NCI-H2227 (cell line): ENCODE data around the gene COQ8A.
"Not testable (repeated sequence)": the region's sequence is repeated elsewhere in the genome, so short reads cannot be mapped to it uniquely, and the experiment has no call there.

Experiments
- DNase-seq: peaks from one replicate; lab custom pipeline; 2025; ENCODE audit not compliant: unreplicated experiment; lab: John Stamatoyannopoulos, UW

The COQ8A gene

GRCh38 chr1:226983247-226983991 lies 43.3 kb downstream of the COQ8A start:
- DNase-seq, result no peak

DNA sequence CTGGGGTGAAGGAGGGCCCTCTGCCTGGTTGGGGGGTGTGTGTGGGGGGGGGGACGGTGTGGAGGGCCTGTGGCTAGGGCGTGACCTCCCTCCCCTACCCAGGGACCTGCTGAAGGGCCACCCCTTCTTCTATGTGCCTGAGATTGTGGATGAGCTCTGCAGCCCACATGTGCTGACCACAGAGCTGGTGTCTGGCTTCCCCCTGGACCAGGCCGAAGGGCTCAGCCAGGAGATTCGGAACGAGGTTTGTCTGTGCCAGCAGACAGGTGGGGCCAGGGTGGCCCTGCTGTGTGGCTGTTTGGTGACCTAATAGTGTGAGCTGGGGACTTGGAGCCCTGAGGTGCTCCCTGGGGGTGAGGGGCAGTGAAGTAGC lies 43.9 kb downstream of the COQ8A start:
- DNase-seq, result no peak

DNA sequence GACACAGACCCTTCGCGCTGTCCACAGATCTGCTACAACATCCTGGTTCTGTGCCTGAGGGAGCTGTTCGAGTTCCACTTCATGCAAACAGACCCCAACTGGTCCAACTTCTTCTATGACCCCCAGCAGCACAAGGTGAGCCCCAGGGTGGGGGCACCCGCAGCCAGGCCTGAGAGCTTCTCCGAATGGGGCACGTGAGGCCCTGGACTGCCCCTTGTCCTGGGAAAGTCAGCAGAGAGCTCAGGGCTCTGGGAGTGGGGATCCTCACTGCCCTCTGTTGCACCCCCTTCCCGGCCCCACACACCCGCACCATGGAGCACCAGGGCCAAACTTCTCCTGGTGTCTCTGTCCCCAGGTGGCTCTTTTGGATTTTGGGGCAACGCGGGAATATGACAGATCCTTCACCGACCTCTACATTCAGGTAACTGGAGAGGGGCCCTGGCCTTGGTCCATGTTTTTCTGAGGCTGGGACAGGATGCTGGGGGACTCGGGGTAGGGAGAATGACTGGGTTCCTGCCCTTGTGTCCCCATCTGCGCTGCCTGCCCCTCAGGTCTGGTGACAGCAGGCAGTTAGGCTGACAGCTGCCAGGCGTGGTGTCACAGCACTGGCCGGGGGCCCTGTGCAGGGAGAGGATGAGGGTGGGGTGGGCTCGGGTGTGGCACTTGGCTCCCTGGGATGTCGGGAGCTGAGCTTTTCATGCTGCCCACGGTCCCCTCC lies 44.6 kb downstream of the COQ8A start:
- no peak for DNase-seq

DNA sequence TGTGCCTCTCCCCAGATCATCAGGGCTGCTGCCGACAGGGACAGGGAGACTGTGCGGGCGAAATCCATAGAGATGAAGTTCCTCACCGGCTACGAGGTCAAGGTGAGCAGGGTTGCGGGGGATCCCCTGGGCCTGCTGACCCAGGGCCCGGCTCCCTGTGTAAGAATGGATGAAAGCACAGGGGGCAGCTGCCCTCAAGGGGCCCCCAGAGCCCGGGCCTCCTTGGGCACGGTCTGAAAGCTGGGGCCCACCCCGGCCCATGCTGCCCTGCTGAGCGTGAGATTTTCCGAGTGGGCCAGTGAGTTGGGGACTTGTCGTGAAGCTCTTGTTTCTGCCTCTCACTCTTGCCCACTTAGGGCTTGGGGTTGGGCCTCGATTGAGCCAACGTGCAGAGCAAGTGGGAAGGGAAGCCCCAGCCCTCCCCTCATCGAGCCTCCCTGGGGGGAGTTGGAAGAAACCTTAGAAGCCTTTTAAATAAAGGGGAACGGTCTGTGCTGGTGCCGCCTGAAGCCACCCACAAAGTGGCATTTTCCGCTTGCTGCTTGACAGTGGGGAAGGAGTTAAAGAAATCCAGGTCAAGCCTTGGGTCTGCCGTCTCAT lies 45.2 kb downstream of the COQ8A start:
- DNase-seq, result no peak

DNA sequence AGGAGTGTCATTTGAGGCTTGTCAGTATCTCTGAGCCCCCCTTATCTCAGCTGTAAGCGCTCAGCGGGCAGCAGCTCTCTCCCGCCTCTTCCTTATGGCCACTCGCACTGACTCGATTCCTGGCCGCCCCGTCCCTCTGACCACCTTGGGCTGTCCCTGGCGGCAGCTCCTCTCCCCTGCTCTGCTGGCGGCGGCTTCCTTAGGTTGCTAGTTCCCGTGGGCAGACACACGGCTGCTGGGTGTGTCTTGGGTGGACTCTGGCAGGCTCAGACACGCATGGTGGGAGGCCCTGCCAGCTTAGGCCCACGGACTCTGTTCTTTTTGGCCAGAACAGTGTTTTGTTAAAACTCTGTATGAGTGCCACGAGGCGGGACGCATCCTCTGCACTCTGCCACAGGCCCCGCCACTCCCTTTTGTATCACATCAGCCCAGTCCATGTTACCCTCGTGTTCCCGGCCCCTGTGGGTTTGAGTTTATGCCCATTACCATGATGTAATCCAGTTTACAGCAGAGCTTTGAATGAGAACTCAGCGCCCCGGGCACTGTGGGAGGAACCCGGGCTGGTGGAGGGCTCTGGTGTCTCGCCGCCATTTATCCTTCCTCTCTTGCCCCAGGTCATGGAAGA lies 45.9 kb downstream of the COQ8A start:
- no peak for DNase-seq

GRCh38 chr1:226986496-226987178 lies 46.5 kb downstream of the COQ8A start:
- DNase-seq, result no peak

DNA sequence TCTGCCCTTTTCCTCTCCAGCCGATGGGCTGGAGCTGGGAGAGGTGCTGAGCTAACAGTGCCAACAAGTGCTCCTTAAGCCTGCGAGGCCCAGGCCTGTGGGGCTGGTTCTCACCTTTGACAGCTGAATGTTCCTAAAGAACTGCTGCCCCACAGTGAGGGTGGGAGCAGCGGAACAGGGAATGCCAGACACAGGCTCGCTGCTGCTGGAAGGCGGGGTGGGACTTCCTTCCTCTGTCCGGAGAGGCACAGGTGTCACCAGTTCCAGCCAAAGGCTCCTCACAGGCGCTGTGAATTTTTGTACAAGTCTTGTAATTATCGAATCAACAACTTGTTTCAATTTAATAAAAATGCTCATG lies 47.1 kb downstream of the COQ8A start:
- DNase-seq, result no peak

GRCh38 chr1:226987623-226988333 lies 47.7 kb downstream of the COQ8A start:
- DNase-seq, result no peak

DNA sequence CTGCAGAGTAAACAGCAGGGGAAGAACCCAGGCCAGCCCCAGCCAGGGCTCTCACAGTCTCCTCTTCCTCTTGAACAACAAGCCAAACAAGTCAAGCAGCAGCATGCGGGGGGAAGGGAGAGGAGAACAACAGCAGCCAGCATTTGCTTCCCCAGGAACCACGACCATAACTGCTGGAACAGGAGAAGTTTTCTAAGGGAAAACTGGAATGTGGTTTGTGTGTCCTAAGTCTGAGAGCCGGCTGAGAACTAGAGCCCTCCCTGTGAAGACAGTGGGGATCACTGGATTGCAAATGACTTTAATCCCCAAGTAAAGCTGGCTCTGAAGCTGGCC lies 48.2 kb downstream of the COQ8A start:
- DNase-seq, result no peak

DNA sequence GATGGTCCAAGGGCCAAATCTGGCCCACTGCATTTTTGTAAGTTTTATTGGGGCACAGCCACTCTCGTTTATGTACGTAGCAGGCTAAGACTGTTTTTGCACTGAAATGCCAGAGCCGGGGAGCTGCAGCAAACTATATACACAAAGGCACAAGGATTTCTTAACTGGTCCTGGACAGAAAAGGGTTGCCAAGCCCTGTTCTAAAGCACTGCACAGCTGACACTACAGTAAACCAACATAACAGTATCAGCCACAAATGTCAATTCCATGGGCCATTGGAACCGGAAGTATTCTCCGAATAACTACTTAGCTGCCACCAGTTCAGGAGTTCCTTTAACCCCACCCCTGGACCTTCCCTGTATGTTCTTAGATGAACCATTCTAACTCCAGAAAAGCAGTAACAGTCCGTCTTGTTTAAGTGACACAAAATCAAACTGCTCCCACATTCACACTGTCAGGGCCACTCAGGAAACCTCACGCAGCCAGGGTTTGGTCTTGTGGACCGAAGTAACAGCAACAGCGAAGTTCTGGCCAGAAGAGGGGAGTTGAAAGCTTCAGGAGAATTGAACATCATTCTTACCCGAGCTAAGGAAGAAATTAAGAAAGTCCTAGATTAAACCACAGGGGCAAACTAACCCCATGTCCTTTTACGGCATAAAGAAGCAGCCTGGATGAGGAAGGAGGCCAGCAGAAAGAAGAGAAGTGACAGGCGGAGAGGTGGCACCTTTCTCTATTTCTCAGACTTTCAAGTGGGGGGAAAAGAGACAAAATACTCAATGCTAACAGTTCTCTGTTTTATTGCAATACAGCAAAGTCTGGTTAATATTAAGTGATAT lies 49.2 kb downstream of the COQ8A start:
- no peak for DNase-seq

- DNase-seq, result peak; percentile 41
Observed at GRCh38 chr1:226990133-226990716, 50.1 kb downstream of the COQ8A start.

DNA sequence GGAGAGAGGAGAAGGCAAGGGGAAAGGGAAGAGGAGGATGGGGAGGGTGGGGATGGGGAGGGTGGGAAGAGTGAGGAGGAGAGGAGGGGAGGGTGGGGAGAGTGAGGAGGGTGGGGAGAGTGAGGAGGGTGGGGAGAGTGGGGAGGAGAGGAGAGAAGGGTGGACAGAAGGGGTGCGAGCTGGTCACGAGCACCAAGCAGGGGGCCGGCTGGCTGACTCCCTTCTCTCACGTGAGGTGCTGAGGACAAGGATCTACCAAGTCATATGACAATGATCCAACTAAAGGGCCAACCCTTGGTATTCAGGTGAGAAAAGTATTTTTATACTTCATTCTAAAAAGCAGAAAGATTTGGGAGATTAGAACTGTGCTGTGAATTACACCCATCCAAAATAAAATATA lies 51.8 kb downstream of the COQ8A start:
- DNase-seq, result no peak

GRCh38 chr1:226993814-226994585 lies 53.9 kb downstream of the COQ8A start:
- DNase-seq, result no peak

DNA sequence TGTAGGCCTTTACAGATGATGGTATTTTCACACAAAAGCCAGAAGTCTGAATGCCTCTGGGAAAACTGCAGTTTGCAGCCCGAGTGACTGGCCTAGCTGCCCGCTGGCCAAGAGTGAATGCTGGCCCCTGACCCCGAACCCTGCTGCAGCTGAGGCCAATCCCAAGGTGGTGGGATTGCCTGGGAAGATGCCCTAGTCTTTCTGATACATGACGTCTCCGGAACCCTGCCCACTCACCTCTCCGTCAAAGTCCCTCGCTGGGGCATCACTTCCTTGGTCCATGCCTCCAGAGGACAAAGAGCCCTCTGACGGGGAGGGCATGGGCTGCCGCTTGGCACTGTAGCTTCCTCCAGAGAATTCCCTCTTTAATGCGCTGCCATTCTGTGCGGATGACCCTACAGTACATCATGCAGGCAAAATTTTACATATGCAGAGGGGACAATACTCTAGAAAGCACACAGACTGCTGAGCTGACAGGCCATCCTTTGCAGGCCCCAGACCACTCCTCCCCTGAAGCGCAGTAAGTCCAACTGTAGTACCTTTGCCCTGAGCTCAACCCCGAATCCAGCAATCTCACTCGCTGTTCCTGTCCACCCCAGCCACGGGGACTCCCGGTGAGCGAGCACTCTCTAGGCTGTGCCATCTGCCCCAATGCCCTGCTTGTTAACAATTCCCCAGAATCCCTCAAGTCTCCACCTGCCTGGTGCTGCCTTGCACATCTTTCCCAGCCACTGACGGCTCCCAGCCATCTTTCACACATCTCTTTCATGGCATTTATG lies 54.7 kb downstream of the COQ8A start:
- no peak for DNase-seq

GRCh38 chr1:226995365-226996332 lies 55.6 kb downstream of the COQ8A start:
- no peak for DNase-seq

GRCh38 chr1:226999579-226999978 lies 59.5 kb downstream of the COQ8A start:
- not testable (repeated sequence) for DNase-seq

GRCh38 chr1:227002531-227003049 lies 62.5 kb downstream of the COQ8A start:
- DNase-seq, result no peak
